BE2C (cell line): Measurements from ENCODE around the gene EBF3.
A peak's percentile ranks its signal among the peaks of the same experiment; 100 is the strongest.

Experiments used
- DNase-seq: peaks from one replicate; pipeline ENCODE4 v3.0.0-alpha.2; 2020
- H3K27me3 ChIP-seq: fragments of 250-450 bp; sonication (Bioruptor Pico); 2 replicates; pipeline ENCODE4 v1.5.1; 2020; ENCODE audit warnings: mild to moderate bottlenecking
- H3K36me3 ChIP-seq: fragments of 250-450 bp; sonication (Bioruptor Pico); 2 replicates; pipeline ENCODE4 v1.5.1; 2020; ENCODE audit warnings: mild to moderate bottlenecking
- H3K4me1 ChIP-seq: fragments of 250-450 bp; sonication (Bioruptor Pico); 2 replicates; pipeline ENCODE4 v1.5.1; 2020
- H3K4me3 ChIP-seq: 2 replicates; pipeline ENCODE4 v1.5.1; 2011; ENCODE audit warnings: low read depth, low read length
- H3K9me3 ChIP-seq: fragments of 250-450 bp; sonication (Bioruptor Pico); 2 replicates; pipeline ENCODE4 v1.5.1; 2020
- TF ChIP-seq, protein P1 (sequence below): IDR thresholded peaks from 2 replicates; pipeline ENCODE4 v1.5.1; 2012; ENCODE audit warnings: mild to moderate bottlenecking, low read depth, low read length

The EBF3 gene

DNA sequence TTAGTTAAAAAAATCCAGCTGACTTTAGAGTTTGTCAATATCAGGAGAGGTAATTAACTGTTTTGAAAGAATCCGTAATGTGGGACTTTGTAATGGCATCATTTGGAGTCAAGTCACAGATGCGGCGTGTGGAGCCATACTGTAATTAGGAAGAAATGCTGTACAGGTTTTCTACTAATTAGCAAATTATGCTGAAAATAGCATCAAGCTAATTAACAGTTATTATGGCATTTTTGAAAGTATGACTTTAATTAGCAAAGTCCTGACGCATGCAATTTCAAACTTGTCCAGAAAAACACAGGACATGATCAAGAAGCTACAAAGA, 68.3 kb downstream of the EBF3 start:
- TF ChIP-seq, protein P1, sequence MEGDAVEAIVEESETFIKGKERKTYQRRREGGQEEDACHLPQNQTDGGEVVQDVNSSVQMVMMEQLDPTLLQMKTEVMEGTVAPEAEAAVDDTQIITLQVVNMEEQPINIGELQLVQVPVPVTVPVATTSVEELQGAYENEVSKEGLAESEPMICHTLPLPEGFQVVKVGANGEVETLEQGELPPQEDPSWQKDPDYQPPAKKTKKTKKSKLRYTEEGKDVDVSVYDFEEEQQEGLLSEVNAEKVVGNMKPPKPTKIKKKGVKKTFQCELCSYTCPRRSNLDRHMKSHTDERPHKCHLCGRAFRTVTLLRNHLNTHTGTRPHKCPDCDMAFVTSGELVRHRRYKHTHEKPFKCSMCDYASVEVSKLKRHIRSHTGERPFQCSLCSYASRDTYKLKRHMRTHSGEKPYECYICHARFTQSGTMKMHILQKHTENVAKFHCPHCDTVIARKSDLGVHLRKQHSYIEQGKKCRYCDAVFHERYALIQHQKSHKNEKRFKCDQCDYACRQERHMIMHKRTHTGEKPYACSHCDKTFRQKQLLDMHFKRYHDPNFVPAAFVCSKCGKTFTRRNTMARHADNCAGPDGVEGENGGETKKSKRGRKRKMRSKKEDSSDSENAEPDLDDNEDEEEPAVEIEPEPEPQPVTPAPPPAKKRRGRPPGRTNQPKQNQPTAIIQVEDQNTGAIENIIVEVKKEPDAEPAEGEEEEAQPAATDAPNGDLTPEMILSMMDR, result no peak
- no peak for DNase-seq
- H3K4me3 ChIP-seq, result no peak overlapping the region
- no peaks in the 10 kb centered on the region for H3K9me3 ChIP-seq
- H3K27me3 ChIP-seq, result no peaks in the 10 kb centered on the region
- H3K36me3 ChIP-seq, result no peaks in the 10 kb centered on the region
- peaks cover 31% of the 10 kb centered on the region for H3K4me1 ChIP-seq

DNA sequence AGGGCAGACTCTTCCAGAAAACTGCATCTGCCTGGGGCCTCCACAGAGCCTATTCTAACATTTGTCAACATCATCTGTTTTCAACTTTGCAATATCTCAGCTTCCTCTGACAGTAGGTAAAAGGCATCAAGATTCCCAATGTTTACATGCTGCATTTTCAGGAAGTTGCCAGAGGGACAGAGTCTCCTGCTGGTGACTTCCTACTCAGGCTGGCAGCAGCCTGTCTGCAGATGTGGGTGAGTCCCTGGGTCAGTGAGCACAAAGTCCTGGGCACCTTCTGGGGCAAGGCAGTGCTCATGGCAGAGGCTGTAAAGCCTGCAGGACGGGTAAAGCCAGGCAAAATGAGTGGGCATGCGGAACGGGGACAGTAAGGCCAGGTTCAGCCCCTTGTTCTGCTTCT, 69.4 kb downstream of the EBF3 start:
- Histone ChIP-seq H3K27me3 (no peaks in the 10 kb centered on the region), H3K4me3 (no peak overlapping the region), H3K9me3 (no peaks in the 10 kb centered on the region), H3K4me1 (peaks cover 39% of the 10 kb centered on the region), H3K36me3 (no peaks in the 10 kb centered on the region; the same call in 1 of the 2 replicates)
- TF ChIP-seq, protein P1, result 0 out of 2 replicates have a peak, but pooled peaks have one; percentile 3
- no peak for DNase-seq

DNA sequence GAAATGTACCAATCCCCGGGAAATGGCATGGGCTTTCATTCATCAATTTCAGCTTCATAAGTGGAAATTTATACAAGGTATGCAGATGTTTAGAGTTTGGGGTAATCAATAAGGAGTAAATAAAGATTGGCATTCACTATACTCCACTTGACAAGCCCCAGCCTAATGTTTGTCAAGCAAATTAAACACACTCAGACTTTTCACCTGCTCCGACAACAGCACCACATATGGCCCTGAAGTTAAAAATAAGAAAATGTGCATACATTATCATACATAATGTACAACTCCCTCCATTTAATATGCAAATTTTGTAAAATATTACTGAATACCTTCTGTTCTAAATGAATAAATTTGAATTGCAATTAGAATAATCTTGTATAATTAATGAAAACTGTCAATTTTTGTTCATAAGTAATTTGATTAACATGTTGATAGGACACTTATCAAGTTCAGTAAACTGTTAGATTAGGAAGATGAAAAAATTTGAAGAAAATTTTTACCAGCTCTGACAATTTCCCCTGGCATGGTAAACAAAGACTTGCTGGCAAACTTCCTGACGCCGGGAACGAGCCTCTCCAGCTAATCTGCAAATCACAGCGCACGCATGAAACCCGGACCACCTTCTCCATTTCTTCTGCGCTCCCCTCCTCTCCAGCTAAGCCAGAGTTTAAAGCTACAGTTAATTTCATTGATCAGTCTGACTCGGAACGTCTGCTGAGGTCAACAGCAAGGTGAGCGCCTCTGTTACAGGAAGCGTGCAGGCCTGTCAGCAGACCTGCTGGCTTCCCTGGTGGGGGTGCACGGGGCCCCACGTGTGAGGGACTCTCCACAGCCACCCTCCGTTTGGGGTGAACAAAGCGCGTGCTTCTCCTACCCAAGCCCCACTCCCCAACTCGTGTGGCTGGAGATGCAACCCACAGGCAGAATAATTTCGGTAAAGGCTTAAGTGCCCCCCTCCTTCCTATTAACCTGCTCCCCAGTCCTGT, 70.7 kb downstream of the EBF3 start:
- Histone ChIP-seq H3K27me3 (no peaks in the 10 kb centered on the region), H3K4me3 (peak overlapping the region; percentile 41), H3K9me3 (no peaks in the 10 kb centered on the region), H3K36me3 (no peaks in the 10 kb centered on the region; the same call in 1 of the 2 replicates), H3K4me1 (peaks cover 46% of the 10 kb centered on the region)
- TF ChIP-seq, protein P1, result no peak
- no peak for DNase-seq

DNA sequence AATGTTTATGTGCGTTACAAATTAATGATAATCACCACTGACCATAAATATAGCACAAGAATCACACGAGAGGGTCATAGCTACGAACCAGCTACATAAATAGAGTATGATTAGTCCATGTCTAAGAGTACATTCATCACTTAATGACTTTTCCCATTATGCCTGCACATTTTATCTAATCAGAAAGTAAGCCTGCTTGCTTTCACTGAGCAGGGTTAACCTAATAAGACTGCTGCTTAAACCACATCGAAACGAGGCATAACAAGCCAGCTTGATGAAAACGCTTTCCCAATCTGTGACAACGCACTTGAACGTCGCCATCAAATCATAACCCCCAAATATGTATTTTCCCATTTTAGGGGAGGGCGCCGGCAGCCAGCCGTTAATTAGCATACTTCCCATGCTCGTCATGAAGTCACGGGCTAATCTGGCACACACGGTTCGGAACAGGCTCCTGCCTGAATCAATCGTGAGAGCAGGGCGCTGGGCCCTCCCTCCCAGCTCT, 71.5 kb downstream of the EBF3 start:
- Histone ChIP-seq H3K27me3 (no peaks in the 10 kb centered on the region), H3K36me3 (peaks cover 5% of the 10 kb centered on the region), H3K4me3 (peak overlapping the region; percentile 41), H3K9me3 (no peaks in the 10 kb centered on the region), H3K4me1 (peaks cover 46% of the 10 kb centered on the region)
- TF ChIP-seq, protein P1, result no peak
- DNase-seq, result peak; percentile 58

DNA sequence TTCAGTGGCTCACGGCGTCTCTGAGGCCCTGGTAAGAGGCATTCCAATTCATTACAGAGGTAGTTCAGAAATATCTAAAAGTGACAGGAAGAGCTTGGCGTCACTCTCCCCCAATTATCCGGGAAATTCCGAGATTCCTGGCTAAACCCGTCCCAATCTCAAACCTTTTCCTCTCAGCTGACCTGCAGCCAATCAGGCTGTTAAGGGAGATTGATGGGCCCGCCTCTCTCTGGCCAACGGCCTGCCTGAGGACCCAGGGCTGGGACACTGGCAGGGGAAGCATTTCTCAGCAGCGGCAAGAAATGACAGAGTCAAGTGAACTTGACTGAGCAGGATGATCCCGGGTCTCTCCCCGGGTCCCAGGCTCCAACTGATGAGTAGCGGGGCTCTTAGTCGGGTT, 72.3 kb downstream of the EBF3 start:
- H3K4me1 ChIP-seq, result peaks cover 46% of the 10 kb centered on the region

More for the DNA sequence above, 72.3 kb downstream of the EBF3 start:
- Histone ChIP-seq H3K4me3 (no peak overlapping the region), H3K27me3 (no peaks in the 10 kb centered on the region), H3K36me3 (peaks cover 6% of the 10 kb centered on the region), H3K9me3 (no peaks in the 10 kb centered on the region)
- no peak for DNase-seq
- TF ChIP-seq, protein P1, result no peak
